Esophagus muscularis mucosa (tissue), 4 donors: Measurements from ENCODE around the gene ARID3A. TPM values are rescaled to one million over a fixed set of nuclear protein-coding genes. Genes with fewer than 3 reads are reported as not detected.

Source experiments
- DNase-seq: peaks from one replicate; pipeline ENCODE4 v3.0.0-alpha.2; 2017; ENCODE audit errors: extremely low spot score
- H3K27ac ChIP-seq, 4 donors: fragments of 200-600 bp; sonication (generic); replicated peaks in 1 of 4; 1 replicate in 3 of 4; 2 replicates in 1 of 4; pipeline ENCODE4 v1.5.1; 2016 to 2019; ENCODE audit warnings: mild to moderate bottlenecking in 1 of 4
- H3K27me3 ChIP-seq, 4 donors: fragments of 200-600 bp; sonication (generic); one replicate each; pipeline versions ENCODE4 v1.5.1 to v1.6.0; 2016 to 2019
- H3K36me3 ChIP-seq, 4 donors: fragments of 200-600 bp; sonication (generic); one replicate each; pipeline ENCODE4 v1.5.1; 2016 to 2019
- H3K4me1 ChIP-seq, 4 donors: fragments of 200-600 bp; sonication (generic); one replicate each; pipeline ENCODE4 v1.5.1; 2016 to 2019
- H3K4me3 ChIP-seq, 4 donors: fragments of 200-600 bp; sonication (generic); 1 replicate in 2 of 4; 2 replicates in 2 of 4; pipeline ENCODE4 v1.5.1; 2016 to 2019; ENCODE audit warnings: mild to moderate bottlenecking in 4 of 4, moderate library complexity in 1 of 4
- H3K9me3 ChIP-seq, 4 donors: fragments of 200-600 bp; sonication (generic); 1 replicate in 3 of 4; 2 replicates in 1 of 4; pipeline ENCODE4 v1.5.1; 2016 to 2019
- EP300 ChIP-seq: sonication (generic); formaldehyde crosslinking; IDR thresholded peaks from one replicate; pipeline ENCODE4 v1.6.1; 2017; ENCODE audit warnings: antibody characterized with exemption
- POLR2A ChIP-seq: fragments of 450-650 bp; IDR thresholded peaks from one replicate; pipeline ENCODE4 v1.6.1; 2017; ENCODE audit warnings: antibody characterized with exemption, moderate library complexity, mild to moderate bottlenecking, low read depth
- POLR2AphosphoS5 ChIP-seq, 2 donors: sonication (generic); formaldehyde crosslinking; IDR thresholded peaks; one replicate each; pipeline ENCODE4 v1.6.1; 2017; ENCODE audit warnings: antibody characterized with exemption in 2 of 2
- WGBS: methylation state at CpG from one replicate; pipeline ENCODE4 v1.1.5; 2018; 5-methylcytosine and 5-hydroxymethylcytosine counted together
- intact Hi-C: fragments of 100-400 bp; cut with DNase I; formaldehyde crosslinking; loops from one replicate; pipeline ENCODE4 v1.15.1; 2023
- total RNA-seq, 4 donors: library from RNA; depleted of rRNA; stranded (reverse); fragments of >200 nt; gene quantifications; one replicate each; pipeline versions ENCODE4 v1.1.0 to v1.2.1, GENCODE V29; 2016
- TF ChIP-seq, protein P1 (sequence below), 3 experiments: fragments of 200-600 bp in 2 of 3; fragments of 450-650 bp in 1 of 3; sonication (generic) in 2 of 3; IDR thresholded peaks; one replicate each; pipeline ENCODE4 v1.5.1; 2017 to 2019; ENCODE audit warnings: antibody characterized with exemption in 3 of 3, mild to moderate bottlenecking in 2 of 3, moderate library complexity in 1 of 3

ARID3A gene
- total RNA-seq, 4 donors from 2014 or later: 2.9 to 8.4 (median 5.0) TPM

- DNase-seq: no peak
- Histone ChIP-seq H3K9me3 (peaks cover 0 to 11% (median 8%) of the 10 kb centered on the region in 4 donors), H3K36me3 (peaks cover 27 to 50% (median 39%) of the 10 kb centered on the region in 4 donors), H3K27me3 (no peaks in the 10 kb centered on the region), H3K4me1 (no peaks in the 10 kb centered on the region), H3K4me3 (no peak overlapping the region), H3K27ac (no peak overlapping the region)
- WGBS: 96% methylated on average over 6 of the region's 6 CpGs
- TF ChIP-seq EP300 (no peak), POLR2AphosphoS5 (IDR thresholded peaks at IDR 0.05) (no peak), POLR2A (no peak)
- TF ChIP-seq, protein P1, sequence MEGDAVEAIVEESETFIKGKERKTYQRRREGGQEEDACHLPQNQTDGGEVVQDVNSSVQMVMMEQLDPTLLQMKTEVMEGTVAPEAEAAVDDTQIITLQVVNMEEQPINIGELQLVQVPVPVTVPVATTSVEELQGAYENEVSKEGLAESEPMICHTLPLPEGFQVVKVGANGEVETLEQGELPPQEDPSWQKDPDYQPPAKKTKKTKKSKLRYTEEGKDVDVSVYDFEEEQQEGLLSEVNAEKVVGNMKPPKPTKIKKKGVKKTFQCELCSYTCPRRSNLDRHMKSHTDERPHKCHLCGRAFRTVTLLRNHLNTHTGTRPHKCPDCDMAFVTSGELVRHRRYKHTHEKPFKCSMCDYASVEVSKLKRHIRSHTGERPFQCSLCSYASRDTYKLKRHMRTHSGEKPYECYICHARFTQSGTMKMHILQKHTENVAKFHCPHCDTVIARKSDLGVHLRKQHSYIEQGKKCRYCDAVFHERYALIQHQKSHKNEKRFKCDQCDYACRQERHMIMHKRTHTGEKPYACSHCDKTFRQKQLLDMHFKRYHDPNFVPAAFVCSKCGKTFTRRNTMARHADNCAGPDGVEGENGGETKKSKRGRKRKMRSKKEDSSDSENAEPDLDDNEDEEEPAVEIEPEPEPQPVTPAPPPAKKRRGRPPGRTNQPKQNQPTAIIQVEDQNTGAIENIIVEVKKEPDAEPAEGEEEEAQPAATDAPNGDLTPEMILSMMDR (IDR thresholded peaks at IDR 0.05): no peak
- intact Hi-C loops: no loop called here
Measured at GRCh38 chr19:972281-972680, 46.4 kb downstream of the ARID3A start.

DNA sequence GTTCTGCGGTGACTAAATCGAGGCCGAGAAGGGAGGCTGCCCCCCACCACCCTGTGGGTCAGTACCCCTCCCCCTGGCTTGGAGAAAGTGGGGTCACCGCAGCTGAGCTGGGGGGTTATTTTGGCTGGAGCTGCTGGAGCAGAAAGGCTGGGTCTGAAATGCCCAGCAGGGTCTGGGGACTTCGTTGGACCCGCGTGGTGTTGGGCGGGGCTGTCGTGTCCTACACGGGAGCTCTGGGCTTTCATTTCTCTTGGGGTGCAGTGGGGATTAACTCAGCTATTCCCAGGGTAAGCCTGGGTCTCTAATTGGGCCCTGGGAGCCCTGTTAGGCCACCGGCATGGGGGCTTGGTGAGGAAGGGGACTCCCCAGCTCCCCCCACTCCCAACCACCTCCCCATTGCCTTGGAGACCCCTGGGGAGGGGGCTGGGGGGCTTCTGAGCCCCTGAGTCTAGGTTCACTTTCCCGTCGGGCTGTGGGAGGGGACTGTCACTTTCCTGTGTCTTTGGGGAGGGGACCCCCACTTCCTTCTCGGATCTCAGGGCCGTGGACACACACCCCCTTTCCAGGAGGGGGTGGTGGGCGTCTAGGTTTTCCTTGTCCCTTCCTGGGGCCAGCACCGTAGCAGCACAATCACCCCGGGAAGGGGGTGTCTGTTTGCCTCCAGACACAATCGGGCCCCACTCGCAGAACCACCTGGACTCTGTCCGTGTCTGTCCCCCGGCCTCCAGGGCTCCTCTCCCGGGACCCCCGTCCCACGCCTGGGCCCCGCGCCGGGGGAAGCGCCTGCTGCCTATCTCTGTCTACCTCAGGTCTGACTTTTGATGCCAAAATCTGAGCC is 48.1 kb downstream of the ARID3A start:
- no peaks in the 10 kb centered on the region for H3K4me1 ChIP-seq
- H3K27ac ChIP-seq: no peak overlapping the region
- DNase-seq: no peak
- peaks cover 0 to 3% (median 0%) of the 10 kb centered on the region in 4 donors for H3K27me3 ChIP-seq
- intact Hi-C loops: no loop called here
- TF ChIP-seq POLR2A (no peak), POLR2AphosphoS5 (IDR thresholded peaks at IDR 0.05) (no peak), EP300 (no peak)
- TF ChIP-seq, protein P1 (IDR thresholded peaks at IDR 0.05): no peak
- no peak overlapping the region for H3K4me3 ChIP-seq
- H3K36me3 ChIP-seq: peaks cover 20 to 39% (median 28%) of the 10 kb centered on the region in 4 donors
- WGBS: 86% methylated on average over 18 of the region's 29 CpGs
- peaks cover 0 to 11% (median 8%) of the 10 kb centered on the region in 4 donors for H3K9me3 ChIP-seq

GRCh38 chr19:974564-975257 is 48.9 kb downstream of the ARID3A start:
- TF ChIP-seq, protein P1 (IDR thresholded peaks at IDR 0.05): no peak
- Histone ChIP-seq H3K27ac (no peak overlapping the region), H3K36me3 (peaks cover 16 to 31% (median 24%) of the 10 kb centered on the region in 4 donors), H3K4me3 (no peak overlapping the region), H3K9me3 (peaks cover 0 to 11% (median 8%) of the 10 kb centered on the region in 4 donors), H3K4me1 (no peaks in the 10 kb centered on the region), H3K27me3 (peaks cover 0 to 9% (median 2%) of the 10 kb centered on the region in 4 donors)
- 83% methylated on average over 28 of the region's 37 CpGs for WGBS
- DNase-seq: no peak
- intact Hi-C loops: loop anchor here (5.0 kb wide), 1 partner anchor 32 kb away; no protein-coding TSS in a partner anchor

DNA sequence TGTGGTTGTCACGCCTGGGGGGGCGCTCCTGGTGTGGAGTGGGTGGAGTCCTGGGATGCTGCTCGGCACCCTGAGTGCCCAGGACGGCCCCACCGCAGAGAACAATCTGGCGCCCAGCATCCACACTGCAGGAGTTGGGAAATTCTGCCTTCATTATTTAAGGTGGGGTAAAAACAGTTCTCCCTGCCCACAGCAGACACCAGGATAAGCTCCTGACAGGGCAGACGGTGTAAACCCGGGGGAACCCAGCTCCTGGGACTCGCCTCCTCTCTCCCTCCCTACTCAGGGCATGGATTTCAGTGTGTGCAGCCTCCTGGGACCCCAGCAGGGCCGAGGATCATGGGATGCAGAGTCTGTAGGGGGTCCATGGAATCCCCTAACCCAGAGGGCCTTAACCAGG is 50.6 kb downstream of the ARID3A start:
- H3K27me3 ChIP-seq: peaks cover 0 to 16% (median 2%) of the 10 kb centered on the region in 4 donors
- TF ChIP-seq EP300 (no peak), POLR2A (no peak), POLR2AphosphoS5 (IDR thresholded peaks at IDR 0.05) (no peak)
- TF ChIP-seq, protein P1 (IDR thresholded peaks at IDR 0.05): no peak
- no peak for DNase-seq
- intact Hi-C loops: loop anchor here (5.0 kb wide), 1 partner anchor 34 kb away; no protein-coding TSS in a partner anchor
- 82% methylated on average over 10 of the region's 10 CpGs for whole genome bisulfite sequencing
- peaks cover 0 to under 1% (median 0%) of the 10 kb centered on the region in 4 donors for H3K9me3 ChIP-seq
- peaks cover 0 to 7% (median 3%) of the 10 kb centered on the region in 4 donors for H3K4me1 ChIP-seq
- no peak overlapping the region for H3K27ac ChIP-seq
- no peak overlapping the region for H3K4me3 ChIP-seq
- peaks cover 5 to 14% (median 9%) of the 10 kb centered on the region in 4 donors for H3K36me3 ChIP-seq
